T-helper 22 cell (primary cell): ENCODE measurements around the gene PCLO.
"Not testable (repeated sequence)": the region's sequence is repeated elsewhere in the genome, so short reads cannot be mapped to it uniquely, and the experiment has no call there.

Source experiments
- DNase-seq: peaks from one replicate; pipeline ENCODE4 v3.0.0-alpha.2; 2020; ENCODE audit warnings: low read depth

PCLO gene

DNA sequence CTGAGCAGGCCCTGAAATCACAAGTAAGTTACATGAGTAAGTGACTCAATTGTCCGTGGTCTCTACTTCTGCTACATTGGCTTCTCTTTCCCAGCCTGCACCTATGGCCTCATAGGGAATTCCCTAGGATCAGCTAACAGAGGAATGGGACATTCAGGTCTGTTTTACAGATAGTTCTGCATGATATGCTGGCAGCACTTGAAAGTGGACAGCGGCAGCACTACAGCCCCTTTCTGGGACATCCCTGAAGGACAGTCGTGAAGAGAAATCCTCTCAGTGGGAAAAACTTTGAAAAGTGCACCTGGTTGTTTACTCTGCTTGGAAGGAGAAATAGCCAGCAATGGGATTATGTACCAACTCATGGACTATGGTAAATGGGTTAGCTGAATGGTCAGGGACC, 426.1 kb downstream of the PCLO start:
- no peak for DNase-seq

- DNase-seq: no peak
Observed at GRCh38 chr7:82732677-82733076, 430.0 kb downstream of the PCLO start.

GRCh38 chr7:82729172-82730030, 433.3 kb downstream of the PCLO start:
- DNase-seq: no peak

- no peak for DNase-seq
Observed at GRCh38 chr7:82726038-82726800, 436.5 kb downstream of the PCLO start.

DNA sequence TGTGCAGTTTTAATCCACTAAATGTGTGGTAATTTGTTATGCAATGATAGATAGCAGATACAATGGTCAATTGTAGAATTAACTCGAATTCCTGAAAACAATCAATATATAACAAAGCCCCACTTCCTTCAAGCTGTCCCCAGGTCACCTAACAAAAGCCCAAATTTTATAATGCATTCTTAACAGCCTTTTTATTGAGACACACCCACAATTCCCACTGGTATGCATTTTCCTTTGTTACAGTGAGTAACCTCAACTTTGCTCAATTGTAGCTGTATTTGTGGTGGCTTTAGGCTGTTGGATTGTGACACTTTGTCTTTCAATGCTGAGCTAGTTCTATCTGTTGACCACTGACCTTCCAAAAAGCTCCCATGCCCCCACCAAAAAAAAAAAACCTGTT, 439.3 kb downstream of the PCLO start:
- DNase-seq: no peak

DNA sequence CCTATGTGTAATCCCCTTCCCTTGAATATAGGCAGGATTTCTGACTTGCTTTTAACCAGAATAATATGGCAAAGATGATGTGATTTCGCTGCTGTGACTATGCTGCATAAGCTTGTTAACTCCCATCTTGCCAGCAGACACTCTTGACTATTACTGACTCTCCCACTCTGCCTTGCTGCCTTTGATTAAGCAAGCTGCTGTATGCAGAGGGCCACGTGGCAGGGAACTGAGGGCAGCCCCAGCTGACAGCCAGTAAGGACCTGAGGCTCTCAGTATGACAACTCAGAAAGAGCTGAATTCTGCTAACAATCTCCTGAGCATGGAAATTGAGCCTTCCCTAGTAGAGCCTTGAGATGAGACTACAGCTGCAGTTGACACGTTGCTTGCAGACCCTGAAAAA, 439.7 kb downstream of the PCLO start:
- DNase-seq: no peak

DNA sequence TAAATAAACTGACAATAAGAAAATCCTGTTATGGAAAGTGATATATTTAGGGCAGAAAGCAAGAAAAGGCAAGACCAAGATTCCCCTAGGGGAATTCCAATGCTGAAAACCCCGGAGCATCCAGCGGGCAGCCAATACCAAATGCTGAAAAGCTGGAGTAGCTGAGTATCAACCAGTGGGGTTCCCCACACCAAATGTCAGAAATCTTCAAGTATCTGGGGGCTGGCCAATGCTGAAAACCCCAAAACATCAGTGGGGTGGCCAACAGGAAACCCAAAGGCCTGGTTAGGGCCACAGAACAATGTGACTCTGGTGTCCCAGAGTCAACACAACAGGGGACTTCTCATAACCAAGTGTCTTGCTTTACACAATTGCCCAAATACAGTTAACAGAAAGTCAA, 447.3 kb downstream of the PCLO start:
- DNase-seq: no peak

DNA sequence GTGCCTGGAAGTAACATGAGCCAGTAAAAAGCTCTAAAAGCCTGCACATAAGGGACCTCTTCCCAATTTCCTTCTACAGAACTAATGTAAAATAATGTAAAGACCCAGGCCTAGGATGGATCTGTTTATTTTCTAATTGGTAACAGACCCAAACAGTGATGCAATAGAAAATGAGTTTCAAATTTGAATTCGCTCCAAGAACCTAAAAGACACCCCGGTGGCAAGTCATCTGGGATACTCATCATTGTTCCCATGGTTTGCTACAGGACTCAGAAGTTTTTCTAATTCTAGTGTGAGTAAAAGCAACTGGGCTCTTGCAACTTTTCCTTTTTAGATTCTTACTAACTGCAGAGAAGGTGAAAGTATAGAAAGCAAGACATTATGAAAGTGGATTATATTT, 447.8 kb downstream of the PCLO start:
- DNase-seq: no peak

GRCh38 chr7:82713506-82713905, 449.2 kb downstream of the PCLO start:
- DNase-seq: no peak

DNA sequence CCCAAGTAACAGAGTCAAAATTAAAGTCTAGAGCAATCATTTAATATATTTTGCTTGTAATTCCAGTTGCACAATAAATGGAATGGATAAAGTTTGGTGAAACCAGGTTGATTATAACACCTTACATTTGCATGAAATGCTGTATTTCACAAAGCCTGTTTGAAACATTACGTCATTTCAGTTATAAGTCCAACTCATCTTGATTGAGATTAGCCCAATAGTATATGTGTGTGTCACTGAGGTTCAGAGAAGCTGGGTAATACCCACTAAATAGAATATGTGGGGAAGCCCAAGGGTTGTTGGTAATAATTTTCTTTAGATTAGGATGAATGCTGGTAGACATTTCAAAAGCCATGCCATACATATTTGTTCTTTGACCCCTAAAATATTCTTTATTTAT, 456.3 kb downstream of the PCLO start:
- DNase-seq: not testable (repeated sequence)

DNA sequence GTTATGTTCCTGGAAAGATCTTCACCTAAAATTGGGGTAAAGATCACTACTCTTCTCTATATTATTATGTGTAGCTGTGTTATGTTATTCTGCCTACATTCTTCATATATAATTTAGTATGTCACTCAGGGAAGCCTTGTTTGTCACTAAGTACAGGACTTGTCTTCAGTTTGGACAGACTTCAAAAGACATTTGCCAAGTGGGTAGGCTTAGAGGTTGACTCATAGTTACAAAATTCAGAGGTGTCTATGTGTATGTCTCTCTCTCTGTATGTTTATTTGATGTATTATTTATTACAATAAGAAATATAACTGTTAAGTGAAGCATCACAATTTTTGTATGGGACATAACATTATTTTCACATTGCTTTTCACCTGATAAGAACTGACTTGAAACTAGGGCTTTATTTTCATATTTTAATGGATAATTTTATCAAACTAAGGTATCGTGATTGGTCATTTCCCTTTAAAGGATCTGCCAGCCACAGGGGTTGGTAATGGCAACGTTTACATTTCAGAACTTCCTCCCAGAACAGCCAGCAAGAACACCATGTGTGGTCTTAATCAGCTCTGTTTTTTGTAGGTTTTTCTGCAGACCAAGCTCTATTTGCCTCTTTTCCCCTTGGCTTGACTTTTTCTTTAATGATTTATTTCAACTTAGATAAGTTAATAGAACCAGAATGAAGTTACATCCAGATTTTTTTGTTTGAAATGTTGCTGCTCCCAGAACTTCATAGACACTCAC, 457.0 kb downstream of the PCLO start:
- no peak for DNase-seq

DNA sequence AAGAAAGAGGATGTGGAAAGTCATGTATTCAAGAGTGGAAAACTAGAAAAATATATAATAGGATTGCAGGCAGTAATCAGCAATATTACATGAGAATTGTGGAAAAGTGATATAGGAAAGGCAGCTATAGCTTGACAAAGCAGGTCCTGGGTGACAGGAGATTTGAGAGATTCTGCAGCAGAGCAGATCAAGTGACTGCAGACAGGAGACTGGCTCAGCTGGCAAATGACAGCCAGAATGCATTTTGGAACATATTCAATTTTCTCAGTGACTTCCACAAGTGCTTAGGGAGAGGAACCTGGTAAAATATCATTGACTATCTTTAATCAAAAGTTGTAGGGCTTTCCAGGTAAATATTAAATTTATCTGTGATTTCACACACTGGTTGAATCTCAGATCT, 458.6 kb downstream of the PCLO start:
- DNase-seq: no peak
